Heart right ventricle (tissue), 16 donors: ENCODE results near the gene PPP2R5E. TPM values are rescaled to one million over a fixed set of nuclear protein-coding genes. Genes with fewer than 3 reads are reported as not detected.

Experiments
- ATAC-seq, 8 donors: fragments of 200-7000 bp; cut with Tn5 transposase; one replicate each; pipeline ENCODE4 v1.9.1; 2020; ENCODE audit warnings: mild to moderate bottlenecking in 8 of 8, moderate library complexity in 8 of 8, moderate number of reproducible peaks in 1 of 8
- DNase-seq, 2 donors: peaks; one replicate each; pipeline ENCODE4 v3.0.0-alpha.2; 2020
- H3K27ac ChIP-seq, 10 donors: fragments of 200-600 bp; sonication (generic) in 2 of 10; one replicate each; pipeline versions ENCODE4 v1.5.0 to v1.8.0; 2020 to 2022; ENCODE audit warnings: mild to moderate bottlenecking in 3 of 10
- H3K27me3 ChIP-seq, 7 donors: fragments of 200-600 bp; one replicate each; pipeline ENCODE4 v1.8.0; 2021 to 2022; ENCODE audit warnings: mild to moderate bottlenecking in 2 of 7
- H3K36me3 ChIP-seq, 9 donors: fragments of 200-600 bp; sonication (generic) in 1 of 9; one replicate each; pipeline versions ENCODE4 v1.5.0 to v1.8.0; 2020 to 2022; ENCODE audit warnings: mild to moderate bottlenecking in 2 of 9
- H3K4me1 ChIP-seq, 9 donors: fragments of 200-600 bp; sonication (generic) in 1 of 9; one replicate each; pipeline versions ENCODE4 v1.5.0 to v1.8.0; 2020 to 2022; ENCODE audit warnings: mild to moderate bottlenecking in 4 of 9
- H3K4me3 ChIP-seq, 10 donors: fragments of 200-600 bp; sonication (generic) in 2 of 10; one replicate each; pipeline versions ENCODE4 v1.5.0 to v1.8.0; 2020 to 2022; ENCODE audit warnings: mild to moderate bottlenecking in 7 of 10, moderate library complexity in 2 of 10
- H3K9me3 ChIP-seq, 11 donors: fragments of 200-600 bp in 10 of 11; sonication (generic) in 2 of 11; one replicate each; pipeline versions ENCODE4 v1.5.0 to v1.8.0; 2013 to 2022; ENCODE audit warnings: mild to moderate bottlenecking in 2 of 11, control low read depth in 1 of 11, moderate library complexity in 1 of 11
- CTCF ChIP-seq, 9 donors: fragments of 200-600 bp; sonication (generic) in 2 of 9; IDR thresholded peaks; one replicate each; pipeline versions ENCODE4 v1.5.0 to v1.8.0; 2021 to 2022; ENCODE audit warnings: antibody characterized with exemption in 9 of 9, mild to moderate bottlenecking in 5 of 9, moderate library complexity in 1 of 9
- WGBS, 2 donors: extraction: QIAGEN DNeasy Blood & Tissue Kit; methylation state at CpG; one replicate each; pipeline ENCODE4 v1.1.7; 2013; ENCODE audit warnings: inconsistent platforms in 1 of 2; 5-methylcytosine and 5-hydroxymethylcytosine counted together
- intact Hi-C, 10 donors: fragments of 100-400 bp; cut with DNase I; formaldehyde crosslinking; loops; one replicate each; pipeline versions ENCODE4 v1.11.1 to v1.14.2; 2022
- polyA plus RNA-seq, 2 donors: library from polyadenylated mRNA; stranded (reverse); fragments of 200-250 nt; gene quantifications; one replicate each; pipeline ENCODE4 v1.2.3, GENCODE V29; 2013
- total RNA-seq, 10 donors: library from RNA; stranded (reverse); fragmentation: NEBNext Ultra II Directional in 3 of 10; extraction: Animal tissue kit (Norgen Biotek cat#: 25700) in 3 of 10; gene quantifications; one replicate each; pipeline versions ENCODE4 v1.2.1 to v1.2.4, GENCODE V29; 2021 to 2023
- donor health status: Arrhythmogenic right ventricular cardiomyopathy.
- donor health status: ischemic (EF 13 %, LVEDD 7.1; RV severe dilation, severe dysfunction).
- donor health status: healthy with polysubstance abuse.
- donor health status: DM: no; HTN: yes; CAD: no.
- donor health status: DM: no; HTN: no; CAD: no.
- donor health status: ischemic (EF 25% LVEDD 6.9; RV normal size, moderate dysfunction).
- donor health status: ischemic (EF 25% LVEDD 5.7; RV mildly dilated, moderate dysfunction).
- donor health status: healthy.
- donor health status: DM: yes; HTN: yes; CAD: no.
- donor health status: Ischemic cardiomyopathy.
- donor health status: ischemic (EF 35%, LVEDD 5.7; RV mildly dilated, moderate dysfunction).
- donor health status: nonischemic (EF 11% LVEDD 7.7; RV severe dilation, severe dysfunction).
- donor health status: DM: yes; HTN: yes; CAD: no.
- donor health status: PGD.
- donor health status: ischemic (EF 29% LVEDD 5.4; RV normal size, mild dysfunction).
- donor health status: nonischemic (EF 23%, LVEDD 6.1; RV moderate dilation, normal function).

PPP2R5E gene
- total and polyA plus RNA-seq, 12 donors = 6.1 to 44.4 (median 36.4) TPM

GRCh38 chr14:63435838-63436237 is 107.3 kb downstream of the PPP2R5E start:
- TF ChIP-seq CTCF (IDR thresholded peaks at IDR 0.05) = no peak
- Histone ChIP-seq H3K36me3 (no peaks in the 10 kb centered on the region), H3K27me3 (no peaks in the 10 kb centered on the region), H3K9me3 (no peaks in the 10 kb centered on the region), H3K27ac (peak overlapping the region; percentile 23 to 81 (median 67)), H3K4me1 (peaks cover 18 to 89% (median 52%) of the 10 kb centered on the region in 9 donors), H3K4me3 (no peak overlapping the region)
- 23 to 37% methylated on average over 5 of the region's 5 CpGs for WGBS, 2 donors
- intact Hi-C loops = loop anchor here in 4 of 10 donors (5.0 to 10.0 kb wide), 4 partner anchors 59 to 109 kb away; partner anchors contain the start of gene PPP2R5E (in 3 of the 4)
- DNase-seq (peak; percentile 34 to 42), ATAC-seq (peak; percentile 78 to 93 (median 88))

GRCh38 chr14:63435204-63435603 is 108.0 kb downstream of the PPP2R5E start:
- Histone ChIP-seq H3K27ac (peak overlapping the region; percentile 23 to 81 (median 66)), H3K4me1 (peaks cover 18 to 89% (median 52%) of the 10 kb centered on the region in 9 donors), H3K27me3 (no peaks in the 10 kb centered on the region), H3K4me3 (no peak overlapping the region), H3K9me3 (no peaks in the 10 kb centered on the region), H3K36me3 (no peaks in the 10 kb centered on the region)
- no peak for ATAC-seq
- intact Hi-C loops = loop anchor here in 4 of 10 donors (5.0 to 10.0 kb wide), 4 partner anchors 60 to 110 kb away; partner anchors contain the start of gene PPP2R5E (in 3 of the 4)
- no peak for TF ChIP-seq CTCF (IDR thresholded peaks at IDR 0.05)
- 56 to 61% methylated on average over 2 of the region's 2 CpGs for WGBS, 2 donors
- DNase-seq = no peak

GRCh38 chr14:63432888-63433552 is 110.2 kb downstream of the PPP2R5E start:
- ATAC-seq (no peak), DNase-seq (no peak)
- intact Hi-C loops = loop anchor here in 4 of 10 donors (10.0 kb wide), 3 partner anchors 62 to 112 kb away; partner anchors contain the start of gene PPP2R5E (in 2 of the 4)
- Histone ChIP-seq H3K36me3 (no peaks in the 10 kb centered on the region), H3K4me1 (peaks cover 15 to 76% (median 50%) of the 10 kb centered on the region in 9 donors), H3K4me3 (no peak overlapping the region), H3K27ac (no peak overlapping the region), H3K9me3 (no peaks in the 10 kb centered on the region), H3K27me3 (no peaks in the 10 kb centered on the region)
- WGBS, 2 donors = 97 to 99% methylated on average over 4 of the region's 4 CpGs
- no peak for TF ChIP-seq CTCF (IDR thresholded peaks at IDR 0.05)

GRCh38 chr14:63432228-63432627 is 110.9 kb downstream of the PPP2R5E start:
- ATAC-seq = no peak
- Histone ChIP-seq H3K4me1 (peaks cover 9 to 68% (median 46%) of the 10 kb centered on the region in 9 donors), H3K27me3 (no peaks in the 10 kb centered on the region), H3K27ac (no peak overlapping the region), H3K9me3 (no peaks in the 10 kb centered on the region), H3K4me3 (no peak overlapping the region), H3K36me3 (no peaks in the 10 kb centered on the region)
- TF ChIP-seq CTCF (IDR thresholded peaks at IDR 0.05) = no peak
- no peak for DNase-seq
- intact Hi-C loops = loop anchor here in 4 of 10 donors (10.0 kb wide), 3 partner anchors 63 to 113 kb away; partner anchors contain the start of gene PPP2R5E (in 2 of the 4)
- WGBS, 2 donors = 30 to 40% methylated on average over 5 of the region's 5 CpGs
